ENCODE data around the gene DGKE.
A peak's percentile ranks its signal among the peaks of the same experiment; 100 is the strongest.

DGKE gene

DNA sequence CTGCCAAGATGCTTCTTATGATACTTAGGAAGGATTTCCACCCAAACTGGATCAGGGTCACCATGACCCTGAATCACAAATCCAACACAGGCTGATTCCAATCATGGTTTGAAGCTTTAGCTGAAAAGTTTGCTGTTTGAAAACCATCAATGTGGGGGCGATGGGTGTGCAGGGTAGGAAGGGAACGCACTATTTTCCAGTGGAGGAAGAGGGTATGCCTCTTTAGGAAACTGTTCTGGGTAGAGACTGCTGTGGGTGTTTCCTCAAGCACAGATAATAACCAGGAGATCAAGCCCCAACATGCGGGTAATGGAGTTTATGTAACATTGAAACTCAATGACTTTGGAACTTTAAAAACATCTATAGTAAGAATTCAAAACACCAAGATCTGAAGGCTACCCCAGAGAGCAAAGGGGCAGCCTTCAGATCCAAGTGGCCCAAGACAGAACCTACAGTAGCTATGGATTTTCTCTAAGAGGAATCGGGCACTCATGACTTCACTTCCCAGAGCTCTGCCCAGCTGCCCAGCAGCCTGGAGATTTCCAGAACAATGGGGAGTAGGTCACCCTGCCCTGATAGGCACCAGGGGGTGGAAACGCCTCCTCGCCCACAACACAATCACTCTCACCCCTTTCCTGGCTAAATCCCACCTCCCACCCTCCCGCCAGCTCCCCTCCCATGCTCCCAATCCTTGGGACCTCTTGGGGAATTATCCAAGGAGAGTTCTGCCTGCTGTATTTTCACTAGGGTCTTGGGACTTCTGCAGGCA, 57.1 kb downstream of the DGKE start:
- DNase-seq (ENCODE audit: low spot score): no peak

- DNase-seq (ENCODE audit: low spot score): peak; percentile 58
Observed at GRCh38 chr17:56891751-56892150, 57.8 kb downstream of the DGKE start.

DNA sequence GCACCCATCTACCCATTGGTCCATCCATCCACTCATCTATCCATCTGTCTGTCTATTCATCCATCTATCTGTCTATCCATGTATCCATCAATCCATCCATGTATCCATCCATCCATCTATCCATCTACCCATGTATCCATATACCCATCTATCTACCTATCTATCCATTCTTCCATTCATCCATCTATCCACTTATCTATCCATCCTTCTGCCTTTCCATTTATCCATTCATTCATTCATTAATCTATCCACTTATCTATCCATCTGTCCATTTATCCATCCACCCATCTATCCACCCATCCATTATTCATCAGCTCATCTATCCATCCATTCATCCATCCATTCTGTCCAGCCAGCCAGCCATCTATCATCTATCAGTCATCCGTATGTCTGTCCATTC, 58.4 kb downstream of the DGKE start:
- no peak for DNase-seq (ENCODE audit: low spot score)

DNA sequence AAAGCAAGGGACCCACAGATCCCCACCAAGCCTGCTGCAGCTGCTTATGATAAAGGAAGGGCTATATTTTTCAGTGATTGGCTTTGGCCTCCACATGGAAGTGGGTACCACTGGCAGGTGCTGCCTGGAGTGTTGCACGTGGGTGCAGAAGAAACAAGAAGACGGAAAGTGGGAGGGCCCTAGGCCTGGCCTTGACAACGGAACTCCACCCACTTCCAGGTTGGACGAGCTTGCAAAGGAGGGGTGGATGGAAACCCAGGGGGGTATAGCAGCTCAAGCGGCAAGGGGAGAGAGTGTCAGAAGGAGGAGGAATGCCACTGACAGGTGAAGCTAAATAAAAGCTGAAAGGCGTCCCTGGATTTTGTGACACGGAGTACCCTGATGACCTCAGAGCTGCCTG, 59.6 kb downstream of the DGKE start:
- no peak for DNase-seq (ENCODE audit: low spot score)

DNA sequence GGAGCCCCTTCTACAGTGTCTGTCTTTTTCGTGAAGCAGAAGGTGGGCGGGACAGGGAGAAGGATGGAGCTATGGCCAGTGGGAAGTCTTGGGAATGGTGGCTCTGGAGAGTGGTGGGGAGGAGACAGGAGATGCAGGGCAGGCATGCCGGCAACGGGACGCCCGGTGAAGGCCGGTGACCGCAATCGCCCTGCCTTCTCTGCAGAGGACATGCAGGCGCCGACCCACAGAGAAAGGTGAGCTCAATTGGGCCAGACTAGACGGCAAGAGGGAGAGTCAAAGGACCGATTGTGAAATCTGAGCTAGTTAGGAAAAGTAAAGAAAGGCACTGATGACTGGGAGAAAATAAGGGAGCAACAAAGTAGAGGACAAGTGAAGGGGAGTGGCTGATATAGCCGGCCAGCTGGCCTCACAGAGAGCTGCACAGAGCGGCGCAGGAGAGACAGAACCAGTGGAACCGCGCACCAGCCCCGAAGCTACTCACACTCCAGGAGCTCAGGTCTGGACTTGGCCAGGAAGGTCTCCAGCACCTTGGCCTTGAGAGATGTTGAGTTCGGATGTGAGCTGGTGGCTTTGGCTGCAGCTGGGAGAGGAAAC, 61.0 kb downstream of the DGKE start:
- no peak for DNase-seq (ENCODE audit: low spot score)

- DNase-seq (ENCODE audit: low spot score): no peak
Observed at GRCh38 chr17:56896217-56896967, 62.4 kb downstream of the DGKE start.

- DNase-seq (ENCODE audit: low spot score): no peak
Observed at GRCh38 chr17:56896968-56897359, 63.0 kb downstream of the DGKE start.

DNA sequence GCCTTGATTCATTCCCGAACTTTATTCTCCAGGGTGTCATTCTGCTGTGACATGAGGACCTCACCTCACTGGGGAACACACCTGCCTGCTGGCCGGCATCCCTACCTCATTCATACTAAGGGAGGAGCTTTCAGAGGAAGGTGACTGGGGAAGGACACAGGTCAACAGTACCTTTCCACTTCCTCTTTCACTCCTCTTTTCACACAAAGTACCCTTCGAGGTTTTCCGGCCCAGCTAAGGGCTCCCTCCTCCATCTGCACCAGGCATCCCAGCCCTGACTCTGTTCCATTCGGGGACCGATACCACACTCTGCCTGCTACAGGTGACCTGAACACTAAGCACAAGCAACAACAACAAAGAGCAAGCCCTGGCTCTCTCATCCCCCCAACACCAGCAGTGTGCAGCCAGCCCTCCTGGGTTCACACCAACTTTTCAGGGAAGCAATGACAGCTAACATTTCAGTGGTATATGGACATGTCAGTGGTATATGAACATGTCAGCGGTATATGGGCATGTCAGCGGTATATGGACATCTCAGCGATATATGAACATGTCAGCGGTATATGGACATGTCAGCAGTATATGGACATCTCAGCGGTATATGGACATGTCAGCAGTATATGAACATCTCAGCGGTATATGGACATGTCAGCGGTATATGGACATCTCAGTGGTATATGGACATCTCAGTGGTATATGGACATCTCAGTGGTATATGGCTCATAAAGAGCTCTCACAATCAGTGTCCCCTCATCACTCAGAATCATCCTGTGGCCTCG, 63.9 kb downstream of the DGKE start:
- no peak for DNase-seq (ENCODE audit: low spot score)

DNA sequence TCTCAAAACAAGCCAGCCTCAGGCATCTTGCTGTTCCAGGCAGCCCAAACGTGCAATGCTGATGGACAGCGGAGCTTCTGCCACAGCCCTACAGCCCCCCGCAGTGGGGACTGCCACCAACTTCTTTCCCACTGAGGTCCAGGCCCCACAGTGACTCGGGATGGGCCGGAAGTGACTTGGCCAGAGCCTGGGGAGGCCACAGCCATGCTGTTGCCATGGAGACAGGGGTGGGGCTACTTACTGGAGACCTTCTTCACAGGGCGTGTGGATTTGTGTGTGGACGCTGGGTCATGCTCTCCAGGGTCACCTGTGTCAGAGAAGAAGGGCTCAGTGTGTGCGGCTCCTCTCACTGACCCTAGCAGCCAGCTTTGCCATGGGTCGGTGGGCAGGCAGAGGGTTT, 64.9 kb downstream of the DGKE start:
- peak; percentile 23 for DNase-seq (ENCODE audit: low spot score)

- no peak for DNase-seq (ENCODE audit: low spot score)
Observed at GRCh38 chr17:56899403-56899802, 65.5 kb downstream of the DGKE start.

- no peak for DNase-seq (ENCODE audit: low spot score)
Observed at GRCh38 chr17:56902348-56902747, 68.4 kb downstream of the DGKE start.

- DNase-seq (ENCODE audit: low spot score): no peak
Observed at GRCh38 chr17:56903560-56903959, 69.6 kb downstream of the DGKE start.

- peak; percentile 80 for DNase-seq (ENCODE audit: low spot score)
Observed at GRCh38 chr17:56908001-56908542, 74.1 kb downstream of the DGKE start.

DNA sequence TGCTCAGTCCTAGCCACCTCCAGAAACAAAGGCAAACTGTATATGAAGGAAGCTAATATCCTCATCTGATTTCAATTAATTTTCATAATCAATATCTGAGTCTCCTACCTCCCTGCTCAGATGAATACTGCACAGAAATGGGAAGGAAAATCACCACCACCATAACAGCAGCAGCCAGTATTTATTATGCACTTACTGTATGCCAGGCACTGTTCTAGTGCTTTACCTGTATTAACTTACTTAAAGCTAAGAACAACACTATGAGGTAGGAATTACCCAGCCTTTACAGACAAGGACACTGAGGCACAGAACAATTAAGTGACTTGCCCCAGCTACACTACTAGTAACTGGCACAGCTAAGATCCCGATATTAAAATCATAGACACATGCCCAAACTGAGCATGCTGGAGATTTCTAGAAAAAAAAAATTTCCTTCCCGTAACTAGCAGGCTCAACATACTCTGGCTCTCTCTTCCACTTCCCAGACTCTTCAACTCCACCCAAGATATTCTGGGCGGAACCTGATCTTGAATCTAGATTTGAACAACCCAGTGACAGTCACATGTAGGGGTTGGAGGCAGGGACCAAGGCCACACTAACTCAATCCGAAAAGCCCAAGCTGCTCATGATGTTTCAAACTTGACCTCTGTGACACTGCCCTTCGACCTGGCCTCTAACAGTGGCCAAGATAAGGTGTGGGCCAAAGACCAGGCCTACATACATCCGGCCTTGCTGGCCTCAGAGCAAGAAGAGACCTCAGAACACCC, 76.0 kb downstream of the DGKE start:
- peak; percentile 56 for DNase-seq (ENCODE audit: low spot score)

- no peak for DNase-seq (ENCODE audit: low spot score)
Observed at GRCh38 chr17:56910509-56911235, 76.7 kb downstream of the DGKE start.

DNA sequence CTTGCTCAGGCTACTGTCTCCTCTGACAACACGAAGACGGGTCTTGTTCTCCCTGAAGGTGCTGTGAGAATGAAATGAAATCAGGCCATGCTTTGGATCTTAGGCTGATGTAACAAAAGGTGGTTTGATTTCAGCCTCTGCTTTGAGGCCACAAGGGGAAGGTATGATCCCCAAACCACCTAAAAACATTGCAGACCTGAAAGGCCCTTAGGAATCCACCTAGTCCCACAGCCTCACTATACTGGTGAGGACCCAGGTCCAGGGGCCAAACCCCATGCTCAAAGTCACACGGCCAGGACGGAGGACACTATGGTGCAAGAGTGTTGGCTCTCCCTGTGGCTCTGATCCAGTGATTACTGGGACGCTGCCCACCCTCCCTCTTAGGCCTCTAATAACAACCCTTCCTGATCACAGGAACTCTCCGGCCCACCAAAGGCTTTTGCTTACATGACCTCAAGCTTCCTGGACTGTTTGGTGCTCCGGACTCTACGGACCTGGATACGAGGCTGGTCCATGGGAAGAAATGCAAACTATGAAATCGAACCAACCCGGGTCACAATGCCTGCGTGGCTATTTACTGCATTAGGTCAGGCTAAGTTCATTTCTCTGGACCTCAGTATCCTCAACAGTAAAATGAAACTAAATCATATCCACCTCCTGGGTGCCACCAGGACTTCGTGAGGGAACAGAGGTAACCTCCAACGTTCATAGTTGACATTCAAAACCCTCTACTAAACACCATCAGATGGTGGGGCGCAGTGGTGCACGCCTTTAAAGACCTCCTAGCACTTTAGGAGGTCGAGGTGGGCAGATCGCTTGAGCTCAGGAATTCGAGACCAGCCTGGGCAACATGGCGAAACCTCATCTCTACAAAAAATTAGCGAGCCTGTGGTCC, 78.4 kb downstream of the DGKE start:
- no peak for DNase-seq (ENCODE audit: low spot score)

- DNase-seq (ENCODE audit: low spot score): no peak
Observed at GRCh38 chr17:56913000-56913311, 79.0 kb downstream of the DGKE start.

- DNase-seq (ENCODE audit: low spot score): no peak
Observed at GRCh38 chr17:56913353-56913866, 79.5 kb downstream of the DGKE start.

- peak; percentile 87 for DNase-seq (ENCODE audit: low spot score)
Observed at GRCh38 chr17:56913867-56914580, 80.1 kb downstream of the DGKE start, which contains the start of gene TRIM25. Gene TRIM25, minus strand, starts transcription at chr17:56914049. Its CDS starts 61 bp downstream, at chr17:56913988.
